ENCODE data around the gene RET. TPM values are rescaled to one million over a fixed set of nuclear protein-coding genes. Genes with fewer than 3 reads are reported as not detected.

RET gene
- total RNA-seq, 1 experiment from 2014 or later: not detected

DNA sequence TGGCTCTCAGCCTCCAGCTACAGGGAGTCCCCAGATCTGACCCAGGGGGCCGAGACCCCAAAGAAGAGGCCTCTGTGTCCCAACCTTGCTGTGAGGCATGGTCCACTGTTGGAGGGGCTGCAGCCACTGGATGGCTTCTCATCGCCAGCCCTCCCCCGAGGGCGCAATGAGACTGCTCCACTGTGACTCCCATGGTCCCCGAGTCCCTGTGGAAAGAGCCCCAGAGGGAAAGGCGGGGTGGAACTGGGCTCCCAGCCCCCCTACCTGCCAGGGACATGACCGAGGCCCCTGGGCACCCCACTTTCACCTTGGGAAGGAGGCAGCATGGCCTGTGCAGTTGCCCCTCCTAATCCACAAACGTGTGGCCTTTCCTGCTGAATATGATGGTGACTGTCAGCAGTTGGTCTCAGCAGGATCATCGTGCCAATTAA lies 33.5 kb upstream of the RET start:
- Histone ChIP-seq H3K27me3 (ENCODE audit: low read length) (no peaks in the 10 kb centered on the region), H3K36me3 (ENCODE audit: insufficient read depth, low read length) (no peaks in the 10 kb centered on the region), H3K9ac (ENCODE audit: low read length) (no peak overlapping the region), H2AFZ (ENCODE audit: low read length) (no peak overlapping the region), H3K4me2 (ENCODE audit: low read depth, low read length, poor library complexity, severe bottlenecking) (no peak overlapping the region), H3K4me3 (ENCODE audit: low read length) (no peak overlapping the region), H4K20me1 (ENCODE audit: insufficient read depth, low read depth, low read length) (no peaks in the 10 kb centered on the region), H3K9me3 (ENCODE audit: low read length) (no peaks in the 10 kb centered on the region), H3K4me1 (ENCODE audit: low read length) (no peaks in the 10 kb centered on the region), H3K9me2 (replicated peaks; ENCODE audit: insufficient read depth, low read length) (no peaks in the 10 kb centered on the region), H3K27ac (ENCODE audit: low read length) (no peak overlapping the region), H3K79me2 (ENCODE audit: low read length) (no peaks in the 10 kb centered on the region)
- no peak for DNase-seq

DNA sequence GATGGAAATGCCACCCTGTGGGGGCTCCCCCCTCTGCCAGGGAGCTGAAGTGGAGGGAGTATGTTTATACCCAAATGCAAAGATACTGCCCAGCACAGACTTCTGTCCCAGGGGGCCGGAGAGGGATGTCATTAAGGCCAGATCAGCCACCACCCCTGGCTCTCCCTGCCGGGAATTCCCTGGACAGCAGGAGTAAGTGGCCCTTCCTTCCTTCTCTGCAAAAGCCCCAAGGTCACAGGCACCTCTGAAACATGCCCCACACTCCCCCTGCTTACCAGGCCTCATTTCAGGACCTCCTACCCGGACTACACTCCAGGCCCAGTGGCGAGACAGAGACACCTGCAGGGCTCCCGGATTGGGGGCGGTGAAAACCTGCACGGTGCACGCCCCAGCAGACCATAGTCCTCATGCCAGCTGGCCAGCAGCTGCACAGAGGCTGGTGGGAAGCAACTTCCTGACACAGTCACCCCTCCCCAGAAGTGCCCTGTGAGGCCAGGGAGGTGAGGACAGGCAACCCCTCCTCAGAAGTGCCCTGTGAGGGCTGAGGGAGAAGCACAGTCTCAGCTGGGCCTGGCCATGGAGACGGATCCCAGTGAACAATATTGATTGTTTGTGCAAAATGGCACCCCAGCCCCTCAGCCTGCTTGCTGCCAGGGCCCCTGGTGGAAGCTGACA lies 33.0 kb upstream of the RET start:
- Histone ChIP-seq H3K9me2 (replicated peaks; ENCODE audit: insufficient read depth, low read length) (no peaks in the 10 kb centered on the region), H3K4me3 (ENCODE audit: low read length) (no peak overlapping the region), H3K9me3 (ENCODE audit: low read length) (no peaks in the 10 kb centered on the region), H3K79me2 (ENCODE audit: low read length) (no peaks in the 10 kb centered on the region), H3K36me3 (ENCODE audit: insufficient read depth, low read length) (no peaks in the 10 kb centered on the region), H3K4me2 (ENCODE audit: low read depth, low read length, poor library complexity, severe bottlenecking) (no peak overlapping the region), H2AFZ (ENCODE audit: low read length) (no peak overlapping the region), H3K27ac (ENCODE audit: low read length) (no peak overlapping the region), H3K9ac (ENCODE audit: low read length) (no peak overlapping the region), H4K20me1 (ENCODE audit: insufficient read depth, low read depth, low read length) (no peaks in the 10 kb centered on the region), H3K4me1 (ENCODE audit: low read length) (no peaks in the 10 kb centered on the region), H3K27me3 (ENCODE audit: low read length) (no peaks in the 10 kb centered on the region)
- no peak for DNase-seq

DNA sequence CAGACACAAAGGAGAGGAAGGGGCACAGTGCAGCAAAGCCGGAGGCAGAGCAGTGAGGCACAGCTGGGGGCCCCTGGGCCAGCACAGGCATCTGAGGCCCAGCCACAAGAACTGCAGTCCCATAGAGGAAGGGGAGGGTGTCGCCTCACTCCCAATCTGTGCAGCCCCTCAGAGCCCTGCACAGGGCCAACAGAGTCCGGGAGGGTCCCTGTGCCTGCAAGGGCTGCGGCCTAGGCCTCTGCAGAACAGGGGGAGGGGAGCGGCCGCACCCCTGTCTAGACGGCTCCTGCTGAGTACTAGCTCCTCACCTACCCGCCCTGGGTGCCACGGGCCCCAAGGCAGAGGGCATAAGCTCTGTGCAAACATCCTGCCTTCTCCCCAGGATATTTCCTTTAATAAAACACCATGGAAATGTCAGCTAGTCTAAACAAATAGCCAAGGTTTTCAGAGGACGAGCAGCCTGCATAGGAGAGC lies 32.4 kb upstream of the RET start:
- no peaks in the 10 kb centered on the region for H3K4me1 ChIP-seq (ENCODE audit: low read length)
- H3K36me3 ChIP-seq (ENCODE audit: insufficient read depth, low read length): no peaks in the 10 kb centered on the region
- no peaks in the 10 kb centered on the region for H3K79me2 ChIP-seq (ENCODE audit: low read length)
- H3K9me2 ChIP-seq (replicated peaks; ENCODE audit: insufficient read depth, low read length): no peaks in the 10 kb centered on the region
- H3K9ac ChIP-seq (ENCODE audit: low read length): no peak overlapping the region
- no peak for DNase-seq
- H4K20me1 ChIP-seq (ENCODE audit: insufficient read depth, low read depth, low read length): no peaks in the 10 kb centered on the region
- H3K9me3 ChIP-seq (ENCODE audit: low read length): no peaks in the 10 kb centered on the region
- H3K27ac ChIP-seq (ENCODE audit: low read length): no peak overlapping the region
- no peak overlapping the region for H3K4me3 ChIP-seq (ENCODE audit: low read length)
- H3K27me3 ChIP-seq (ENCODE audit: low read length): no peaks in the 10 kb centered on the region
- H3K4me2 ChIP-seq (ENCODE audit: low read depth, low read length, poor library complexity, severe bottlenecking): no peak overlapping the region
- H2AFZ ChIP-seq (ENCODE audit: low read length): no peak overlapping the region

DNA sequence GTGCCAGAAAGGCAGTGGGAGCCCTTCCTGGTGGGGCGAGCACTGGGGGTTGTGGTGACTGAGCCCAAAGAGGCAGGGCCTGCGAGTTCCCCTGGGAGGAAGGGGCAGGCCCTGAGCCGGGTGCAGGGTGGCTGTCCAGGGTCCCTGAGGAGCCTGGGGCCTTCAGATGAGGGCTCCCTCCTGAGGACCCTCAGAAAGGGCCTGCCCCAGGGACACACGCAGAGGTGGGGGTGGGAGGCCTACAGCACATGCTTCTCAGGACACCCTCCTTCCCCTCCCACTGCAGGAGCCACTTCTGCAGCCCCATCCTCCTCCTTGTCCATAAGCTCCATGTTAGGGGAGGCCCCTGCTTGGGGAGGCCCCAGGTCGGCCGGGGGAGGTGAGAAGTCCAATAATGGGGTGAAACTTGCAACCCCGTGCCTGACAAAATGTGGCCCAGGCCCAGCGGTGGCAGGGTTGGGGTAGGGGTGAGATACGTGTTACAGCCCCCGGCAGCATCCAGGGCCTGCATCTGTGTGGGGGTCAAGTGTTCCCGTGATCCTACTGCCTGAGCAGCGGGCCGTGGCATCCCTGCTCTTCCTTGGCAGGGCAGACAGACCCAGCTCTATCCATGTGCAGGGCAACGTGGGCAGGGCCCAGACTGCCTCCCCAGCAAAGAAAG lies 31.8 kb upstream of the RET start:
- Histone ChIP-seq H3K9me3 (ENCODE audit: low read length) (no peaks in the 10 kb centered on the region), H3K27me3 (ENCODE audit: low read length) (no peaks in the 10 kb centered on the region), H3K9ac (ENCODE audit: low read length) (no peak overlapping the region), H3K36me3 (ENCODE audit: insufficient read depth, low read length) (no peaks in the 10 kb centered on the region), H3K9me2 (replicated peaks; ENCODE audit: insufficient read depth, low read length) (no peaks in the 10 kb centered on the region), H3K27ac (ENCODE audit: low read length) (no peak overlapping the region), H2AFZ (ENCODE audit: low read length) (no peak overlapping the region), H3K4me3 (ENCODE audit: low read length) (no peak overlapping the region), H3K4me1 (ENCODE audit: low read length) (no peaks in the 10 kb centered on the region), H3K79me2 (ENCODE audit: low read length) (no peaks in the 10 kb centered on the region), H4K20me1 (ENCODE audit: insufficient read depth, low read depth, low read length) (no peaks in the 10 kb centered on the region), H3K4me2 (ENCODE audit: low read depth, low read length, poor library complexity, severe bottlenecking) (no peak overlapping the region)
- no peak for DNase-seq

DNA sequence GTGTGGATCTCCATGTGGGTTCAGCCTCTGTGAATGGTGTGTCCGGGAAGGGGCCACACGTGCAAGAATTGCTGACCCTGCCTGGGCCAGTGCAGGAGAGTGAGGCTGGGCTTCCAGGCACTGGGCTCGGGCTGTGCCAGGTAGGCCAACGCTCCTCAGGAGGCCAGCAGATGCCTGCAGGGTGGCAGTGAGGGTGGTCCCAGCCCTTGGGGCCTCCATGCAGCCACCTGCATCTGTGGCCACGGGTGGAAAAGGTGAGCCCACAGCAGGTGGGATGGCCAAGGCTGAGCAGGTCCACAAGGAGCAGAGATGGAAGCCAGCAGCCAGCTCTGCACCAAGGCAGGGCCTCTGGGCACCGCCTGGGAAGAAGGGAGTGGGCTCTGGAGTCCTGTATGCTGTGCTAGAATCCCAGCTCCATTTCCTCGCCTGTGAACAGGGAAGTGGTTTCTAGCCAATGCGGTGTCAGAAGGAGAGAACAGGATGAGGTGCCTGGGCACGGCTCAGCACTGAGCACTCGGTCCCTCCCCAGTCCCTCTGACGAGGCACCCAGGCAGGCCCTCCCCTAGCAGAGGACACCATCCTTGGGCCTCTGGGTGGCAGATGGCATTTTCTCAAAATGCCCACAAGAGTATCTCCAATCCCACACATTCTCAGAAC lies 31.1 kb upstream of the RET start:
- no peaks in the 10 kb centered on the region for H3K36me3 ChIP-seq (ENCODE audit: insufficient read depth, low read length)
- no peaks in the 10 kb centered on the region for H3K9me3 ChIP-seq (ENCODE audit: low read length)

DNA sequence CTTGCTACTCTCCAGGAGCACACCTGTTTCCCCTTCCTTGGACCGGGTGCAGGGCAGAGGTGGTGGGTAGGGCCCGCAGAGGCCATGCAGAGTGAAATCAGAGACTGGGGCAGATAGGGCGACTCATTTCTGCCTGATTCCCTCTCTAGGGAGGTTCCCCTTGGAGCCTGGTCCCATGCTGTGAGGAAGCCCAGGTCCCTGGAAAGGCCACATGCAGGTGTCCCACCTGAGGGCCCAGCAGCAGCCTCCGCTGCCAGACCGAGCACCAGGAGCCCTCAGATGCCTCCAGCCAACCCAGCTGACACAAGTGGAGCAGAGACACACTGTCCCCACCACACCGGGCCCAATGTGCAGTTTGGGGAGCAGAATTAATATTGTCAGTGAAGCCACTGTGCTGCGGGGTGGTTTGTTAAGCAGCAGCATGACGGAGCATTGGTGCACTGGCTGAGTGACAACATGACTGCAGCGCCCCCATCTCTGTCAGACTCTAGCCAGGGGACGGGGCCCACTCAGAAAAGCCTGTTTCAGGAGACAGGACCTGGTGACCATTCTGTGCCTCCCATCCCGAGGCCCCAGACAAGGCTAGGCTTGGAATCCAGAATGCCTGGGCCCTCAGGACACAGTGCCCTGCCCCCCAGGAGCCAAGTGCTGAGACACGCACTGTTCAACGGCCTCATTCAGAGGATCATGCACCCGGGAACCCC lies 30.4 kb upstream of the RET start:
- Histone ChIP-seq H3K4me3 (ENCODE audit: low read length) (no peak overlapping the region), H3K79me2 (ENCODE audit: low read length) (no peaks in the 10 kb centered on the region), H3K27ac (ENCODE audit: low read length) (no peak overlapping the region), H3K9ac (ENCODE audit: low read length) (no peak overlapping the region), H3K27me3 (ENCODE audit: low read length) (no peaks in the 10 kb centered on the region), H3K9me2 (replicated peaks; ENCODE audit: insufficient read depth, low read length) (no peaks in the 10 kb centered on the region), H4K20me1 (ENCODE audit: insufficient read depth, low read depth, low read length) (no peaks in the 10 kb centered on the region), H3K4me1 (ENCODE audit: low read length) (no peaks in the 10 kb centered on the region), H3K9me3 (ENCODE audit: low read length) (no peaks in the 10 kb centered on the region), H2AFZ (ENCODE audit: low read length) (no peak overlapping the region), H3K36me3 (ENCODE audit: insufficient read depth, low read length) (no peaks in the 10 kb centered on the region), H3K4me2 (ENCODE audit: low read depth, low read length, poor library complexity, severe bottlenecking) (no peak overlapping the region)
- DNase-seq: peak; percentile 37

More for the DNA sequence above, 31.1 kb upstream of the RET start:
- H3K79me2 ChIP-seq (ENCODE audit: low read length): no peaks in the 10 kb centered on the region
- H4K20me1 ChIP-seq (ENCODE audit: insufficient read depth, low read depth, low read length): no peaks in the 10 kb centered on the region
- H3K27me3 ChIP-seq (ENCODE audit: low read length): no peaks in the 10 kb centered on the region
- H3K27ac ChIP-seq (ENCODE audit: low read length): no peak overlapping the region
- no peak overlapping the region for H2AFZ ChIP-seq (ENCODE audit: low read length)
- no peaks in the 10 kb centered on the region for H3K9me2 ChIP-seq (replicated peaks; ENCODE audit: insufficient read depth, low read length)
- no peak overlapping the region for H3K4me3 ChIP-seq (ENCODE audit: low read length)
- no peak for DNase-seq
- no peaks in the 10 kb centered on the region for H3K4me1 ChIP-seq (ENCODE audit: low read length)
- H3K4me2 ChIP-seq (ENCODE audit: low read depth, low read length, poor library complexity, severe bottlenecking): no peak overlapping the region
- H3K9ac ChIP-seq (ENCODE audit: low read length): no peak overlapping the region

DNA sequence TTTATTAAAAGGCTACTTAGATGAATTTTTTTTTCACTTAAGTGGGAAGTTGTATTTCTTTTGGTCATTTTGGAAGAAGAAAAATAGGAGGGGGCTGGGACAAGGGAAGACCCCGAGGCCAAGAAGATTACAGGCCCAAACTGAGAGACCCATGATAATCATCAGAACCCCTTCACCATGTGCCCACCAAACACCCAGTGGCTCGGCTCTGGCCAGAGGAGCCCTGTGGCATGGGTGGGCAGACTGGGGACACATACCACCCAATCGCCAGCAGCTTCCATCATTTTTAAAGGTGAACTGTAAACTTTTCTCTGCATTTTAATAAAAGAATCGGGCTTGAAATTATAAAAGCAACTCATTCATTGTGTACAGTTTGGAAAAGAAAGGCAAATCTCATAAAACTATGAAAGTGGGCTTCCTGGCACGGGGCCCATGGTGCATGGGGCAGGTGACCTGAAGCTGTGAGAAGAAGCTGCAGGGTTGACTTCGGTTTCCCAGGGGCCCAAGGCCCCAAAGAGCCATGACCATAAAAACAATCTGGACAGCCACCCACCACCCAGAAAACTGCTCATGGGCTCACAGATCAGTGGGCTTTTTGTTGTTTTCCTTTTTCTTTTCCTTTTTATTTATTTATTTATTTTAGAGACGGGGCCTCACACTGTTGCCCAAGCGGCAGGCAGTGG lies 29.4 kb upstream of the RET start:
- Histone ChIP-seq H3K4me2 (ENCODE audit: low read depth, low read length, poor library complexity, severe bottlenecking) (no peak overlapping the region), H3K27ac (ENCODE audit: low read length) (no peak overlapping the region), H3K36me3 (ENCODE audit: insufficient read depth, low read length) (no peaks in the 10 kb centered on the region), H3K9ac (ENCODE audit: low read length) (no peak overlapping the region), H3K9me3 (ENCODE audit: low read length) (no peaks in the 10 kb centered on the region), H3K4me1 (ENCODE audit: low read length) (no peaks in the 10 kb centered on the region), H3K79me2 (ENCODE audit: low read length) (no peaks in the 10 kb centered on the region), H3K4me3 (ENCODE audit: low read length) (no peak overlapping the region), H3K27me3 (ENCODE audit: low read length) (no peaks in the 10 kb centered on the region), H3K9me2 (replicated peaks; ENCODE audit: insufficient read depth, low read length) (no peaks in the 10 kb centered on the region), H4K20me1 (ENCODE audit: insufficient read depth, low read depth, low read length) (no peaks in the 10 kb centered on the region), H2AFZ (ENCODE audit: low read length) (no peak overlapping the region)
- no peak for DNase-seq

Measured in Karpas-422 (cell line).